Measurements from ENCODE around the gene INPP5A.

INPP5A gene

GRCh38 chr10:132696204-132696603 lies 158.6 kb downstream of the INPP5A start:
- TF ChIP-seq, protein P1, sequence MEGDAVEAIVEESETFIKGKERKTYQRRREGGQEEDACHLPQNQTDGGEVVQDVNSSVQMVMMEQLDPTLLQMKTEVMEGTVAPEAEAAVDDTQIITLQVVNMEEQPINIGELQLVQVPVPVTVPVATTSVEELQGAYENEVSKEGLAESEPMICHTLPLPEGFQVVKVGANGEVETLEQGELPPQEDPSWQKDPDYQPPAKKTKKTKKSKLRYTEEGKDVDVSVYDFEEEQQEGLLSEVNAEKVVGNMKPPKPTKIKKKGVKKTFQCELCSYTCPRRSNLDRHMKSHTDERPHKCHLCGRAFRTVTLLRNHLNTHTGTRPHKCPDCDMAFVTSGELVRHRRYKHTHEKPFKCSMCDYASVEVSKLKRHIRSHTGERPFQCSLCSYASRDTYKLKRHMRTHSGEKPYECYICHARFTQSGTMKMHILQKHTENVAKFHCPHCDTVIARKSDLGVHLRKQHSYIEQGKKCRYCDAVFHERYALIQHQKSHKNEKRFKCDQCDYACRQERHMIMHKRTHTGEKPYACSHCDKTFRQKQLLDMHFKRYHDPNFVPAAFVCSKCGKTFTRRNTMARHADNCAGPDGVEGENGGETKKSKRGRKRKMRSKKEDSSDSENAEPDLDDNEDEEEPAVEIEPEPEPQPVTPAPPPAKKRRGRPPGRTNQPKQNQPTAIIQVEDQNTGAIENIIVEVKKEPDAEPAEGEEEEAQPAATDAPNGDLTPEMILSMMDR (conservative IDR thresholded peaks at IDR 0.05) = no peak
- H3K27ac ChIP-seq = no peak overlapping the region

GRCh38 chr10:132696728-132697577 lies 159.4 kb downstream of the INPP5A start:
- no peak overlapping the region for H3K27ac ChIP-seq
- TF ChIP-seq, protein P1 (conservative IDR thresholded peaks at IDR 0.05) = no peak

GRCh38 chr10:132697578-132698200 lies 160.1 kb downstream of the INPP5A start:
- TF ChIP-seq, protein P1 (conservative IDR thresholded peaks at IDR 0.05) = no peak
- H3K27ac ChIP-seq = no peak overlapping the region

- TF ChIP-seq, protein P1 (conservative IDR thresholded peaks at IDR 0.05) = no peak
- H3K27ac ChIP-seq = no peak overlapping the region
Observed at GRCh38 chr10:132698211-132698751, 160.7 kb downstream of the INPP5A start.

GRCh38 chr10:132698761-132699391 lies 161.3 kb downstream of the INPP5A start:
- TF ChIP-seq, protein P1 (conservative IDR thresholded peaks at IDR 0.05) = no peak
- no peak overlapping the region for H3K27ac ChIP-seq

GRCh38 chr10:132699411-132700155 lies 162.0 kb downstream of the INPP5A start:
- no peak overlapping the region for H3K27ac ChIP-seq
- TF ChIP-seq, protein P1 (conservative IDR thresholded peaks at IDR 0.05) = no peak

Measured in VCaP (cell line).